ENCODE measurements around the gene PTPRG.

- TF ChIP-seq POLR2A (IDR thresholded peaks at IDR 0.05) (no peak), CTCF (IDR thresholded peaks at IDR 0.05) (no peak)
Observed at GRCh38 chr3:61831973-61832372, 270.6 kb downstream of the PTPRG start.

Data from adrenal gland (tissue), 5 donors.